Astrocyte (in vitro differentiated cells and primary cell): ENCODE data around the gene EHD4. TPM values are rescaled to one million over a fixed set of nuclear protein-coding genes. Genes with fewer than 3 reads are reported as not detected.

Experiments used
- DNase-seq: peaks from one replicate; pipeline ENCODE4 v3.0.0-alpha.2; 2010; ENCODE audit warnings: low read depth
- FAIRE-seq: peaks from 2 replicates; lab custom pipeline; 2011; peaks lifted over from hg19 to GRCh38; lab: Jason Lieb, UNC
- H2AFZ ChIP-seq: 2 replicates; pipeline ENCODE4 v1.6.0; 2012; ENCODE audit warnings: low read depth, low read length, inconsistent platforms
- H3K27ac ChIP-seq: 2 replicates; pipeline ENCODE4 v1.5.1; 2011; ENCODE audit warnings: low read depth, low read length, inconsistent platforms
- H3K27me3 ChIP-seq: 2 replicates; pipeline ENCODE4 v1.6.0; 2011; ENCODE audit warnings: low read length, inconsistent platforms; ENCODE audit not compliant: insufficient read depth
- H3K36me3 ChIP-seq: 2 replicates; pipeline ENCODE4 v1.5.1; 2011; ENCODE audit warnings: low read length, inconsistent platforms; ENCODE audit not compliant: insufficient read depth
- H3K4me1 ChIP-seq: 2 replicates; pipeline ENCODE4 v1.5.1; 2011; ENCODE audit warnings: low read length, inconsistent platforms; ENCODE audit not compliant: insufficient read depth
- H3K4me2 ChIP-seq: 2 replicates; pipeline ENCODE4 v1.6.0; 2012; ENCODE audit warnings: low read length, inconsistent platforms
- H3K4me3 ChIP-seq: 2 replicates; pipeline ENCODE4 v1.5.1; 2011; ENCODE audit warnings: low read depth, mild to moderate bottlenecking, low read length, inconsistent platforms; ENCODE audit not compliant: insufficient read depth
- H3K79me2 ChIP-seq: 2 replicates; pipeline ENCODE4 v1.6.0; 2012; ENCODE audit warnings: mild to moderate bottlenecking, low read length, inconsistent platforms; ENCODE audit not compliant: insufficient read depth
- H3K9ac ChIP-seq: 2 replicates; pipeline ENCODE4 v1.6.0; 2012; ENCODE audit warnings: mild to moderate bottlenecking, low read length, inconsistent platforms
- H3K9me3 ChIP-seq: 2 replicates; pipeline ENCODE4 v1.5.1; 2012; ENCODE audit warnings: low read depth, mild to moderate bottlenecking, low read length, inconsistent platforms; ENCODE audit not compliant: insufficient read depth
- H4K20me1 ChIP-seq: 2 replicates; pipeline ENCODE4 v1.6.0; 2012; ENCODE audit warnings: low read length, inconsistent platforms; ENCODE audit not compliant: insufficient read depth
- H3K27ac Mint-ChIP-seq: one replicate; pipeline ENCODE4 v1.8.0; 2021; ENCODE audit warnings: mild to moderate bottlenecking, mixed read lengths; ENCODE audit not compliant: unreplicated experiment
- H3K27me3 Mint-ChIP-seq: one replicate; pipeline ENCODE4 v1.8.0; 2021; ENCODE audit warnings: low read depth, mixed read lengths; ENCODE audit not compliant: unreplicated experiment
- H3K36me3 Mint-ChIP-seq: one replicate; pipeline ENCODE4 v1.8.0; 2021; ENCODE audit warnings: low read depth, mixed read lengths; ENCODE audit not compliant: unreplicated experiment
- H3K4me1 Mint-ChIP-seq: one replicate; pipeline ENCODE4 v1.8.0; 2021; ENCODE audit warnings: low read depth, mixed read lengths; ENCODE audit not compliant: unreplicated experiment
- H3K4me3 Mint-ChIP-seq: one replicate; pipeline ENCODE4 v1.8.0; 2021; ENCODE audit warnings: mild to moderate bottlenecking, moderate library complexity, mixed read lengths; ENCODE audit not compliant: unreplicated experiment
- H3K9me3 Mint-ChIP-seq: one replicate; pipeline ENCODE4 v1.8.0; 2021; ENCODE audit warnings: mild to moderate bottlenecking, mixed read lengths; ENCODE audit not compliant: unreplicated experiment
- CTCF ChIP-seq: IDR thresholded peaks from 2 replicates; pipeline ENCODE4 v1.5.1; 2011; ENCODE audit warnings: low read depth, mild to moderate bottlenecking, inconsistent platforms, low read length, moderate library complexity; ENCODE audit not compliant: insufficient read depth
- EZH2 ChIP-seq: IDR thresholded peaks from 2 replicates; pipeline ENCODE4 v1.6.1; 2012; ENCODE audit warnings: mild to moderate bottlenecking, low read length, inconsistent platforms; ENCODE audit not compliant: insufficient read depth
- total RNA-seq: library from RNA; stranded (reverse); gene quantifications from 2 replicates; pipeline ENCODE4 v1.2.1, GENCODE V29; 2021

EHD4 gene
- total RNA-seq, 1 donor from 2014 or later: 46.4 TPM

DNA sequence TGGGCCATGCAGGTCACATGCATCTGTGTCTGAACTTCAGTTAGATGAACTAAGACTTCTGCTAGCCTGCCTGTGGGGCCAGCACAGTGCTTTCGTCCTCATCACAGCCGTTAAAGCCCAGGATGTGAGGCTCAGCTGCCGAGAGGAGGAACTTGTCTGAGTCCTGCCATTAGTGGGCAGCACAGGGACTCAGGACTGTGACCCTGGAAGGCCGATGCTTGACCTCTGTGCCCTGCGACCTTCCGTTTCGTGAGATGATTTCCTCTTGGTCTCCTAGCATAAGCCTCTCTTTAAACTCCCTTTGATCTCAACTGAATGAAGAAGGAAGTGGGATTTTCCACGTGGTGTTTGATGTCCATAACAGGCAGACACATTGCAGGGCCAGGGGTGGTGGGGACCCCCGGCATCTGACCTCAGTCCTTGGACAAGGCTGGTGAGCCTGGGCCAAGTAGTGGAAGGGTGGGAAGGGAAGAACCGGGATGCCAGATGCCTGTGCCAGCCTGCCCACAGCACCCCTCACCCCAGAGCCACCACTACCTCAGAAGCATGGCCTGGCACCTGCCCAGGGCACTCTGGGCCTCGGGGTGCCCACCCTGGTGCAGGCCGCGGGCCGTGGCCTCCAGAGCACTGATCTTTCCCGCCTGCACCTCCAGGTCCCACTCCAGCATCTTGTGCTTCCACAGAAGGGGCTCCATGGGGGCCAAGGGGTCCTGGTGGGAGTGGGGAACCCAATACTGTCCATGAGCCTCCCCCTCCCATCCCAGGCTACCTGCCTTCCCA is 112.1 kb downstream of the EHD4 start:
- H3K4me3 ChIP-seq: no peak overlapping the region
- no peak overlapping the region for H3K9ac ChIP-seq
- no peak overlapping the region for H3K4me2 ChIP-seq
- Mint-ChIP-seq H3K4me1 (no peaks in the 10 kb centered on the region), H3K36me3 (peaks cover 6% of the 10 kb centered on the region), H3K27ac (no peak overlapping the region), H3K27me3 (peaks cover 42% of the 10 kb centered on the region), H3K4me3 (no peak overlapping the region), H3K9me3 (no peaks in the 10 kb centered on the region)
- no peaks in the 10 kb centered on the region for H3K79me2 ChIP-seq
- FAIRE-seq: no peak
- no peaks in the 10 kb centered on the region for H3K36me3 ChIP-seq
- no peak overlapping the region for H3K27ac ChIP-seq
- TF ChIP-seq CTCF (no peak), EZH2 (no peak)
- no peaks in the 10 kb centered on the region for H3K9me3 ChIP-seq
- H2AFZ ChIP-seq: no peak overlapping the region
- H3K27me3 ChIP-seq: no peaks in the 10 kb centered on the region
- H3K4me1 ChIP-seq: peaks cover 3% of the 10 kb centered on the region
- no peak for DNase-seq
- H4K20me1 ChIP-seq: no peaks in the 10 kb centered on the region

GRCh38 chr15:41858756-41859155 is 113.6 kb downstream of the EHD4 start:
- no peak overlapping the region for H3K4me3 Mint-ChIP-seq
- TF ChIP-seq CTCF (no peak), EZH2 (no peak)
- no peaks in the 10 kb centered on the region for H4K20me1 ChIP-seq
- H3K79me2 ChIP-seq: no peaks in the 10 kb centered on the region
- peaks cover 6% of the 10 kb centered on the region for H3K36me3 Mint-ChIP-seq
- FAIRE-seq: no peak
- H3K36me3 ChIP-seq: no peaks in the 10 kb centered on the region
- H3K27me3 Mint-ChIP-seq: peaks cover 31% of the 10 kb centered on the region
- H3K27me3 ChIP-seq: no peaks in the 10 kb centered on the region
- H3K9me3 ChIP-seq: no peaks in the 10 kb centered on the region
- no peak overlapping the region for H3K9ac ChIP-seq
- H3K4me2 ChIP-seq: no peak overlapping the region
- H2AFZ ChIP-seq: no peak overlapping the region
- H3K4me1 ChIP-seq: peaks cover 6% of the 10 kb centered on the region
- H3K27ac ChIP-seq: no peak overlapping the region
- no peaks in the 10 kb centered on the region for H3K4me1 Mint-ChIP-seq
- H3K4me3 ChIP-seq: no peak overlapping the region
- no peaks in the 10 kb centered on the region for H3K9me3 Mint-ChIP-seq
- DNase-seq: no peak
- no peak overlapping the region for H3K27ac Mint-ChIP-seq

GRCh38 chr15:41857316-41857715 is 115.0 kb downstream of the EHD4 start:
- no peak overlapping the region for H3K4me3 ChIP-seq
- DNase-seq (no peak), FAIRE-seq (no peak)
- no peak overlapping the region for H3K9ac ChIP-seq
- no peak overlapping the region for H3K4me2 ChIP-seq
- H4K20me1 ChIP-seq: no peaks in the 10 kb centered on the region
- no peaks in the 10 kb centered on the region for H3K9me3 ChIP-seq
- Mint-ChIP-seq H3K9me3 (no peaks in the 10 kb centered on the region), H3K27ac (no peak overlapping the region), H3K36me3 (peaks cover 6% of the 10 kb centered on the region), H3K4me3 (no peak overlapping the region), H3K4me1 (no peaks in the 10 kb centered on the region), H3K27me3 (peaks cover 21% of the 10 kb centered on the region)
- H3K36me3 ChIP-seq: no peaks in the 10 kb centered on the region
- no peak overlapping the region for H3K27ac ChIP-seq
- no peak overlapping the region for H2AFZ ChIP-seq
- no peak for TF ChIP-seq CTCF
- H3K4me1 ChIP-seq: peaks cover 6% of the 10 kb centered on the region
- H3K79me2 ChIP-seq: no peaks in the 10 kb centered on the region
- H3K27me3 ChIP-seq: no peaks in the 10 kb centered on the region
